Activated naive CD8-positive, alpha-beta T cell treated with anti-CD3 and anti-CD28 coated beads, Interleukin-2, amount 50 U/mL, for 24 hours (primary cell): ENCODE data around the gene CFAP77.
"Not testable (repeated sequence)": the region's sequence is repeated elsewhere in the genome, so short reads cannot be mapped to it uniquely, and the experiment has no call there.

Experiments
- ATAC-seq: fragments of 150-1000 bp; cut with Tn5 transposase; one replicate; pipeline ENCODE4 v1.10.0; 2021
- DNase-seq: peaks from one replicate; pipeline ENCODE4 v3.0.0; 2021
- H3K27ac Mint-ChIP-seq: one replicate; pipeline ENCODE4 v1.8.0; 2021; ENCODE audit warnings: mild to moderate bottlenecking, mixed read lengths
- H3K27me3 Mint-ChIP-seq: one replicate; pipeline ENCODE4 v1.8.0; 2021; ENCODE audit warnings: mixed read lengths
- H3K36me3 Mint-ChIP-seq: one replicate; pipeline ENCODE4 v1.8.0; 2021; ENCODE audit warnings: low read depth, mixed read lengths
- H3K4me1 Mint-ChIP-seq: one replicate; pipeline ENCODE4 v1.8.0; 2021; ENCODE audit warnings: mixed read lengths
- H3K4me3 Mint-ChIP-seq: one replicate; pipeline ENCODE4 v1.8.0; 2021; ENCODE audit warnings: mild to moderate bottlenecking, moderate library complexity, mixed read lengths
- H3K9me3 Mint-ChIP-seq: one replicate; pipeline ENCODE4 v1.8.0; 2021; ENCODE audit warnings: mixed read lengths

The CFAP77 gene

DNA sequence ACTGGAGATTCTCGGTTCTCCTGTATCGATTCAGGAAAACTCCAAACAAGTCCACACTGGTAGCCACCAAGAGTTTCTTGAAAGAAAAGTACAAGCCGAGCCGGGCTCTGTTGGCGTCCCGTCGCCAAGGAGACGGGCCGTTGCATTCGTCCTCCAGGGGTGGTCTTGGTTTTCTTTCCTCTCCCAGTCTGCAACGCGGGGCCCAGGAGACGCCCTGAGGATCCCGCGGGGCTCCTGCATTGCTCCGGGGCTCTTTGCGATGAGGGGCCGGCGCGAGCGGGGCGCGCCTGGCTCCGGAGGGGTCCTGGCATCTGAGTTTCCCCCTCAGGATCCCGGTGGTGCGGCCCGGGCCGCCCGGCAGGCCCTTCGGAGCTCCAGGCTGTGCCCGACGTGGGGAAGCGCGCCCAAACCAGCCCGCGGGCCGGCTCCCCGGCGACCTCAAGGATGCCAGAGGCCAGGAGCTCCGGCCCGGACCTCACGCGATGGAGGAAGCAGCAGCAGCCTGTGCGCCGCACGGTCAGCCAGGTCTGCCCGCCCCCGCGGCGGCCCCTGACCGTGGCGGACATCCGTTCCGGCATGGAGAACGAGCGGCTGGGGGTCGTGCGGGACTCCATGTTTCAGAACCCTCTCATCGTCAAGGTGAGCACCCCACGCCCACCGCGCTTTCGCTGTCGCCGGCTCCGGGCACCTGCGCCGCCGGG lies at the start of gene CFAP77:
TSS of gene CFAP77 (plus strand) at position 384 of the 701 bp plus-strand sequence. CDS start at position 445, 61 bp downstream.
- H3K4me3 Mint-ChIP-seq: peak within 1 kb of the TSS; percentile 65
- peaks cover 44% of the 10 kb centered on the region for H3K4me1 Mint-ChIP-seq

DNA sequence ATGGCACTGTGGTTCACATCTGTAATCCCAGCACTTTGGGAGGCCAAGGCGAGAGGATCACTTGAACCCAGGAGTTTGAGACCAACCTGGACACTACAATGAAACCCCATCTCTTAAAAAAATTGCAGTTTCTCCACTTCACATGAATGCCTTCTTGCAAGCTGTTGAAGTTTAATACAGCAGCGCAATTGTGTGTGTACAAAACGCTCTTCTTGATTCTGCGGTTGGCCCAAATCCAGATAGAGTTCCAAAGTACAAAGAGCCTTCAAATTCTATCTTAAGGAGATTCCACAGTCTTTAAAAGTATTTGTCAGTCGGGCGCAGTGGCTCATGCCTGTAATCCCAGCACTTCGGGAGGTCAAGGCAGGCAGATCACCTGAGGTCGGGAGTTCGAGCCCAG lies 45.9 kb upstream of the CFAP77 start:
- Mint-ChIP-seq H3K4me1 (peaks cover 2% of the 10 kb centered on the region), H3K27me3 (no peaks in the 10 kb centered on the region), H3K9me3 (no peaks in the 10 kb centered on the region), H3K36me3 (no peaks in the 10 kb centered on the region), H3K27ac (no peak overlapping the region), H3K4me3 (no peak overlapping the region)
- DNase-seq (no peak), ATAC-seq (no peak)

More for the DNA sequence above, at the start of gene CFAP77:
- H3K36me3 Mint-ChIP-seq: peaks cover 8% of the 10 kb centered on the region
- peak; percentile 38 for DNase-seq
- peak; percentile 18 for ATAC-seq
- peaks cover 37% of the 10 kb centered on the region for H3K27me3 Mint-ChIP-seq
- H3K27ac Mint-ChIP-seq: no peak within 1 kb of the TSS
- no peaks in the 10 kb centered on the region for H3K9me3 Mint-ChIP-seq

DNA sequence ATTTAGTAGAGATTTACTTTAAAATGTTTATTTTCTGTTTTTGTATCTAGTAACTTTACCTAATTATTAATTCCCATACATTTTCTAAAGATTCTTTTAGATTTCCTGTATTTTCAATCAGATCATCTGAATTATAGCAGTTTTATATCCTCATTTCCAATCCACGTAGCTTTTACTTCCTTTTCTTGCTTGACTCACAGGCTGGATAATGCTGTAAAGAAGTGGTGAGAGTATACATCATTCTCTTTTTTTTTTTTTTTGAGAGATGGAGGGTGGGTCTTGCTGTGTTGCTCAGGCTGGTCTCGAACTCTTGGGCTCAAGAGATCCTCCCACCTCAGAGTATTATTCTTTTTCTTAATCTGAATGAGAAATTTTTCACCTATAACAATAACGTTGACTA lies 44.0 kb upstream of the CFAP77 start:
- Mint-ChIP-seq H3K36me3 (no peaks in the 10 kb centered on the region), H3K27me3 (no peaks in the 10 kb centered on the region), H3K9me3 (no peaks in the 10 kb centered on the region), H3K4me1 (no peaks in the 10 kb centered on the region), H3K4me3 (no peak overlapping the region), H3K27ac (no peak overlapping the region)
- ATAC-seq (no peak), DNase-seq (no peak)

- Mint-ChIP-seq H3K36me3 (no peaks in the 10 kb centered on the region), H3K4me3 (no peak overlapping the region), H3K27ac (no peak overlapping the region), H3K27me3 (no peaks in the 10 kb centered on the region), H3K4me1 (no peaks in the 10 kb centered on the region), H3K9me3 (no peaks in the 10 kb centered on the region)
- DNase-seq (no peak), ATAC-seq (no peak)
These were observed 43.5 kb upstream of the CFAP77 start for GRCh38 chr9:132366481-132366880.

DNA sequence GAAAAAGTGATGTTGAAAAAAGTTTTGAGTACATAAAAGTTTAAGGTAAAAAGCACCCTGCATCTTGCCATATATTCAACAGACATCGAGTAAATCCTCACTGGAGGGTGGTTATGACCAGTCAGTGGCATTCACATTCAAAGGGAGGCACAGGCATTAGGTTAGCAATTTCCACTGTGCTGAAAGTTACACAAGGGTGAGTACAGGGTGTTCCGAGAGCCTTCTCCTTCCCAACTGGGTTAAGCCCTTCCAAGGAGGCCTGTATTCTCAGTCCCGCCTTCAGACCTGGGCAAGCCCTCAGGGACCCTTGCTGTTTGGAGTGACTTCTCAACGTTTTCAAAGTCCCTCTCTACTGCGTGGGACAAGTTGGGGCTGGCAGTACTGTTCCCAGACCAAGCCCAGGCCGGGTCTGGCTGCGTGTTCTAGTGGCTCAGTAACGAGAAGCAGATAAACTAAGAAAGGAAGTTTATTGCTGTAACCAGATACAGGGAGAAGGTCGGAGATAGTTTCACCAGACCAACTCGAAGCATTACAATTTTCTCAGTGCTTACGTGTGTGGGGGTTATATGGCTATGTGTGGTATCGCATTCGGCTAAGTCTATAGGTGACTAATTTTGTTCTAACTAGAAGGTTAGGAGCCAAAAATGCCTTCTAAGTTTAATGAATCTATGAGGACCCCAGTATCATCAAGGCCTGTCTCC lies 42.2 kb upstream of the CFAP77 start:
- peaks cover 6% of the 10 kb centered on the region for H3K4me1 Mint-ChIP-seq
- ATAC-seq (no peak), DNase-seq (no peak)
- no peaks in the 10 kb centered on the region for H3K9me3 Mint-ChIP-seq
- peaks cover 2% of the 10 kb centered on the region for H3K36me3 Mint-ChIP-seq
- H3K4me3 Mint-ChIP-seq: no peak overlapping the region
- no peaks in the 10 kb centered on the region for H3K27me3 Mint-ChIP-seq
- H3K27ac Mint-ChIP-seq: no peak overlapping the region

DNA sequence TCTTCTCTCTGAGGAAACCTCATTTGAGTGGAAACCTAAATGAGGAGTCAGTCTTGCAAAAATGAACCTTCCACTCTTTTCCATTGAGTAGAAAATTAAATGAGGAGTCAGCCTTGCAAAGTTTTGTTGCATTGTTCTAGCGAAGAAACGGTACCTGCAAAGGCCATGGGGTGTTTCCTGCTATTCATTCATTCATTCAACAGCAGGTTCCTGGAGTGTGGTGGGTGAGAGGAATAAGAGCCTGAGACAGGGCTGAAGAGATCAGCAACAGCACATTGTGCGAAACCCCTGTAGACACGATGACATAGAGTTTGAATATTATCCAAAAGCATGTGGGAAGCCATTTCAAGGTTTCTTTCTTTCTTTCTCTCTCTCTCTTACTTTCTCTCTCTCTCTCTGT lies 40.6 kb upstream of the CFAP77 start:
- Mint-ChIP-seq H3K36me3 (peaks cover 4% of the 10 kb centered on the region), H3K9me3 (no peaks in the 10 kb centered on the region), H3K27ac (no peak overlapping the region), H3K4me1 (peaks cover 18% of the 10 kb centered on the region), H3K4me3 (no peak overlapping the region), H3K27me3 (no peaks in the 10 kb centered on the region)
- ATAC-seq (no peak), DNase-seq (no peak)

- H3K27ac Mint-ChIP-seq: no peak overlapping the region
- peaks cover 20% of the 10 kb centered on the region for H3K4me1 Mint-ChIP-seq
- H3K9me3 Mint-ChIP-seq: no peaks in the 10 kb centered on the region
- H3K4me3 Mint-ChIP-seq: no peak overlapping the region
- DNase-seq: no peak
- no peaks in the 10 kb centered on the region for H3K27me3 Mint-ChIP-seq
- ATAC-seq: no peak
- peaks cover 14% of the 10 kb centered on the region for H3K36me3 Mint-ChIP-seq
These were observed 39.4 kb upstream of the CFAP77 start for GRCh38 chr9:132370592-132370991.

DNA sequence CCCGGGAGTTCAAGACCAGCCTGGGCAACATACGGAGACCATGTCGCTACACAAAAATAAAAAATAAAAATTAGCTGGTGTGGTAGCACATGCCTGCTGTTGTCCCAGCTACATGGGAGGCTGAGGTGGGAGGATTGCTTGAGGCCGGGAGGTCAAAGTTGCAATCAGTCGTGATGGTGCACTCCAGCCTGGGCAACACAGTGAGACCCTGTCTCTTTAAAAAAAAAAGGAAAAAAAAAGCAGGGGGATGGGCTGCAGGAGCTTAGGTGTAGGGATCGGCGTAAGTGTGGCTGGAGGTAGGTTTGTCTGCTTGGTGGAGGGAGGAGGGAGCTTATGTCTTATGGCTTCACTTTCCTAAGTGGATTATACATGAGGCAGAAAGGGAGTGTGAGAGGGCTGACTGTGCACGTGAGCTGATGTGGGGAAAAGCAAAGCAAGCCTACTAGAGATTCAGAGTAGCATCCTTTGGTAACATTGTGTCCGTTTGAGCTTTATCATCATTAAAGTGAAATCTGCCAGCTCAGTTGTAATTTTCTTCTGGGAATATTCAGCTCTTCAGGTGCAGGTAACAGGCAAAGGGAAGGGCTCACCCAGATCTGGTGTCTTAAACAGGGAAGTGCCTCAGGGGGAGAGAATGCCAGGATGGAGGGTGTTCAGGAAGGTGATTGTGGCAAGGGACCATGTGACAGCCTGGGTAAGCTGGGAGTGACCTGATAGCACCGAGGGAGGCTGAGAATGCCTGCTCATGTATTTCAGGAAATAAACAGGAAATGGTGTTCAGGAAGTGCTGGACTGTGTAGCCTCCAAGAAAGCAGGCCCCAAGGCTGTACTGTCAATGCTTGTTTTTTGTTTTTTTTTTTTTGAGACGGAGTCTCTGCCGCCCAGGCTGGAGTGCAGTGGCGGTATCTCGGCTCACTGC lies 37.6 kb upstream of the CFAP77 start:
- no peak overlapping the region for H3K4me3 Mint-ChIP-seq
- peaks cover 21% of the 10 kb centered on the region for H3K36me3 Mint-ChIP-seq
- ATAC-seq: no peak
- peak overlapping the region; percentile 55 for H3K27ac Mint-ChIP-seq
- no peak for DNase-seq
- H3K9me3 Mint-ChIP-seq: no peaks in the 10 kb centered on the region
- no peaks in the 10 kb centered on the region for H3K27me3 Mint-ChIP-seq
- H3K4me1 Mint-ChIP-seq: peaks cover 21% of the 10 kb centered on the region

GRCh38 chr9:132377769-132378168 lies 32.2 kb upstream of the CFAP77 start:
- H3K4me1 Mint-ChIP-seq: peaks cover 29% of the 10 kb centered on the region
- not testable (repeated sequence) for ATAC-seq

GRCh38 chr9:132378416-132378815 lies 31.6 kb upstream of the CFAP77 start:
- not testable (repeated sequence) for ATAC-seq, DNase-seq, H3K27ac Mint-ChIP-seq, H3K4me3 Mint-ChIP-seq, H3K27me3 Mint-ChIP-seq, H3K9me3 Mint-ChIP-seq
- H3K36me3 Mint-ChIP-seq: peaks cover 36% of the 10 kb centered on the region
- peaks cover 29% of the 10 kb centered on the region for H3K4me1 Mint-ChIP-seq

More at GRCh38 chr9:132377769-132378168, 32.2 kb upstream of the CFAP77 start:
- peaks cover 33% of the 10 kb centered on the region for H3K36me3 Mint-ChIP-seq
- H3K27me3 Mint-ChIP-seq, H3K27ac Mint-ChIP-seq, H3K4me3 Mint-ChIP-seq, DNase-seq, H3K9me3 Mint-ChIP-seq: not testable (repeated sequence)

GRCh38 chr9:132381966-132382541 lies 28.0 kb upstream of the CFAP77 start:
- ATAC-seq: no peak
- peak overlapping the region; percentile 68 for H3K27ac Mint-ChIP-seq
- no peak for DNase-seq
- peaks cover 47% of the 10 kb centered on the region for H3K36me3 Mint-ChIP-seq
- H3K4me1 Mint-ChIP-seq: peaks cover 38% of the 10 kb centered on the region
- no peaks in the 10 kb centered on the region for H3K27me3 Mint-ChIP-seq
- H3K9me3 Mint-ChIP-seq: no peaks in the 10 kb centered on the region
- H3K4me3 Mint-ChIP-seq: no peak overlapping the region

DNA sequence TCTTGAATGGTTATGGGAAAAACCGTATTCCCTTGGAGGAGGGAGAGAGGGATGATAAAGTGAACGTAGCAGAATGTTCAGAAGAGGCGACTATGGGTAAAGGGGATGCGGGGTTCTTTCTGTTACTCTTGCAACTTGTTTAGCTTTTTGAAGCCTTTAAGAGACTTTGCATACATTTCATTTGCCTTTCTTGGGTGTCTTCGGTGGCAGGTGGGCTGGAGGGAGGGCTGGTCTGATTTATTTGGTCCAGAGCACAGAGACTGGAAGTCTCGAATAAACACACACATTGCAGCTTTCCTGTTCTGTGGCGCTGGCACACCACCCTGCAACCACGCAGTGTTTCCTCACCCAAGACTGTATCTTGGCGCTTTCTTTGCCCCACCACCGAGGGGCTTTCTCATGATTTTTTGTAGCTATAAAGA lies 26.5 kb upstream of the CFAP77 start:
- DNase-seq: no peak
- Mint-ChIP-seq H3K36me3 (peaks cover 56% of the 10 kb centered on the region), H3K4me3 (no peak overlapping the region), H3K27me3 (no peaks in the 10 kb centered on the region), H3K4me1 (peaks cover 38% of the 10 kb centered on the region), H3K27ac (peak overlapping the region; percentile 11), H3K9me3 (no peaks in the 10 kb centered on the region)
- ATAC-seq: no peak

DNA sequence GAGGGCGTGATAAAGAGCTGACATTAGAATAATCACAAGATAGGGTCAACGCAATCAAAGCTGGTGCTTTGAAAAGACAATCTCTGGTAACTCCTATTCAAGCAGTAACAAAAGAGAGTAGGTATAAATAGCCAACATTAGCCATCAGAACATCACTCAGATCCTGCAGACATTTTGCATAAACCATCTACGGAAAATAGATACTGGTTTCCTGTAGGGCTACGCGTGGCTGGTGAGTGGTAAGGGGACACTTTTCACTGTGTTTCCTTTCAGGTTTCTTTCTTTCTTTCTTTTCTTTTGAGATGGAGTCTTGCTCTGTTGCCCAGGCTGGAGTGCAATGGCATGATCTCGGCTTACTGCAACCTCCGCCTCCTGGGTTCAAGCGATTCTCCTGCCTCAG lies 25.6 kb upstream of the CFAP77 start:
- ATAC-seq (no peak), DNase-seq (no peak)
- Mint-ChIP-seq H3K27me3 (no peaks in the 10 kb centered on the region), H3K36me3 (peaks cover 63% of the 10 kb centered on the region), H3K9me3 (no peaks in the 10 kb centered on the region), H3K27ac (peak overlapping the region; percentile 56), H3K4me3 (no peak overlapping the region), H3K4me1 (peaks cover 38% of the 10 kb centered on the region)

DNA sequence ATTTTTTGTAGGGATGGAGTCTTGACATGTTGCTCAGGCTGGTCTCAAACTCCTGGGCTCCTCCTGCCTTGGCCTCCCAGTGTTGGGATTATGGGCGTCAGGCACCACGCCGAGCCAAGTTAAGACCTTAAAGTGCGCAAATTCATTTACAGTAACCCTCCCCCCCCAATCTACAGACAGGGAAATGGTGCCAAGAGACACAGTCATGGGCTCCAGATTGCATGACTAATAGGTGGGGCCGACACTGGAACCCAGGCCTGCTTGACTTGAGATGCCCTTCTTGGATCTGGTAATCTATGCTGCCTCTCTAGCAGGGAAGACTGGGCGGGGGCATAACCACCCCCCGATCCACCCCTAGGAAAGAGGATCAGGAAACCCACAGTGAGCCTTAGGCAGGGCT lies 22.9 kb upstream of the CFAP77 start:
- H3K4me1 Mint-ChIP-seq: peaks cover 30% of the 10 kb centered on the region
- no peak overlapping the region for H3K4me3 Mint-ChIP-seq
- no peak for ATAC-seq
- no peaks in the 10 kb centered on the region for H3K27me3 Mint-ChIP-seq
- peaks cover 78% of the 10 kb centered on the region for H3K36me3 Mint-ChIP-seq
- no peaks in the 10 kb centered on the region for H3K9me3 Mint-ChIP-seq
- no peak for DNase-seq
- H3K27ac Mint-ChIP-seq: no peak overlapping the region
